Fibroblast of lung (primary cell): ENCODE data around the gene NTPCR.

Experiments
- CTCF ChIP-seq, 2 donors: IDR thresholded peaks in 1 of 2; conservative IDR thresholded peaks in 1 of 2; 1 replicate in 1 of 2; 2 replicates in 1 of 2; pipeline ENCODE4 v1.5.1; 2011 to 2012; ENCODE audit warnings: low read length in 2 of 2, control low read depth in 1 of 2, inconsistent platforms in 1 of 2, low read depth in 1 of 2, mild to moderate bottlenecking in 1 of 2
- EZH2 ChIP-seq: IDR thresholded peaks from 2 replicates; pipeline ENCODE4 v1.5.1; 2012; ENCODE audit warnings: low read length, control low read depth, mild to moderate bottlenecking; ENCODE audit errors: missing control alignments

- TF ChIP-seq CTCF (conservative IDR thresholded peaks at IDR 0.05 in 1 of 2, IDR thresholded peaks at IDR 0.05 in 1 of 2; ENCODE audit: low read depth in 1 of 2, low read length in 2 of 2) (no peak), EZH2 (no peak)
Observed at GRCh38 chr1:232949636-232950196, 695 bp upstream of the NTPCR start.
